Esophagus (tissue), 2 donors: ENCODE results near the gene OSER1. TPM values are rescaled to one million over a fixed set of nuclear protein-coding genes. Genes with fewer than 3 reads are reported as not detected.

ENCODE experiments used
- H3K27ac ChIP-seq, 2 donors: one replicate each; pipeline ENCODE4 v1.5.1; 2013; ENCODE audit warnings: low read depth in 2 of 2, mild to moderate bottlenecking in 2 of 2, inconsistent platforms in 1 of 2, low read length in 1 of 2, moderate library complexity in 1 of 2
- H3K27me3 ChIP-seq, 2 donors: one replicate each; pipeline ENCODE4 v1.6.1; 2013; ENCODE audit warnings: low read length in 2 of 2, control low read depth in 1 of 2, mild to moderate bottlenecking in 1 of 2; ENCODE audit not compliant: insufficient read depth in 2 of 2, control insufficient read depth in 1 of 2
- H3K36me3 ChIP-seq, 2 donors: one replicate each; pipeline ENCODE4 v1.6.1; 2013; ENCODE audit warnings: low read length in 1 of 2; ENCODE audit not compliant: control insufficient read depth in 2 of 2, insufficient read depth in 2 of 2
- H3K4me1 ChIP-seq, 2 donors: one replicate each; pipeline ENCODE4 v1.6.1; 2013; ENCODE audit warnings: low read length in 1 of 2; ENCODE audit not compliant: control insufficient read depth in 2 of 2, insufficient read depth in 2 of 2
- H3K4me3 ChIP-seq, 2 donors: one replicate each; pipeline ENCODE4 v1.5.1; 2013; ENCODE audit warnings: low read length in 2 of 2, mild to moderate bottlenecking in 2 of 2, low read depth in 1 of 2, moderate library complexity in 1 of 2
- H3K9me3 ChIP-seq, 2 donors: one replicate each; pipeline ENCODE4 v1.6.1; 2013; ENCODE audit warnings: mild to moderate bottlenecking in 2 of 2, low read depth in 1 of 2, low read length in 1 of 2, moderate library complexity in 1 of 2; ENCODE audit not compliant: control insufficient read depth in 2 of 2, insufficient read depth in 1 of 2
- WGBS, 2 donors: extraction: QIAGEN DNeasy Blood & Tissue Kit; methylation state at CpG; one replicate each; pipeline ENCODE4 v1.1.7; 2013; 5-methylcytosine and 5-hydroxymethylcytosine counted together
- polyA plus RNA-seq, 2 donors: library from polyadenylated mRNA; stranded (reverse); fragments of 200-250 nt; gene quantifications; one replicate each; pipeline ENCODE4 v1.2.3, GENCODE V29; 2013
- donor health status: healthy with polysubstance abuse.
- donor health status: Bipolar disorder and iron deficiency.

OSER1 gene
- polyA plus RNA-seq, result 10 to 100 TPM; 27.6 to 33.7 TPM

DNA sequence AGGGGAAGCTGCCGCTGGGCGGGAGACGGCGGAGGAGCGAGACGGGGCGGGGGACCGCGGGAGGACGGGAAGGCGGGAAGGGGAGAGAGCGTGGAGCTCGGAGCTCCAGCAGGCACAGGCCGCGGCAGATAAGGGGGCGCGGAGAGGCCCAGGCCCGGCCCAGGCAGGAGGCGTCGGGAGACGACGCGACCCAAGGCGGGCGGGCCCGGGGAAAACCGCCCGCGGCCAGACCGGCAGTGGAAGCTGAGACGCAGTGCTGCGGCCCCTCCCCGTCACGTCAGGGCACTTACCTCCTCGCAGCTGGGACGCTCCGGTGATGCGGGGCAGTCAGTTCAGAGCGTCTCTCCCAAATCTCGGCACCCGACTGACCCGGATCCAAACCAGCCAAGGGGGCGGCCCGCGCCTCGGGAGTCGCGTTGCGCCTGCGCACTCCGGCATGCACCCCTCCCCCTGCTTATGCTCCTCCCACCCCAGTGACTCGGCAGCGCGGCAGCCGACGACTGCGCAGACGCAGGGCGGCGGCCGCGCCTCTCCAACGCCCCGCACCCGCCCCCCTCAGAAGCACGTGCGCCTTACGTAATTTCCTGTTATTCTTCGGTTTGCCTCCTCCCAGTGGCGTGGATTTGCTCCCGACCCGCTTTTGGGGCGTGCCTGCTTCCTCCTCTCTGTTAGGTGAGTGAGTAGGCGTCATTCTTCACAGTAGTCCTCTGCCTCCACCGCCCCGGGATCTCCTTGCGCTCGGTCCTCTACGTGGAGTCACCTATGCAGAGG is at the start of gene OSER1:
TSS of gene OSER1 (minus strand) at position 366 of the 771 bp plus-strand sequence. CDS start 3,814 bp downstream, outside the sequence.
- H3K27ac ChIP-seq, result peak within 1 kb of the TSS; percentile 97 to 100
- 0 to 1% methylated on average over 65 to 79 of the region's 79 CpGs for WGBS, 2 donors
- no peaks in the 10 kb centered on the region for H3K4me1 ChIP-seq
- H3K9me3 ChIP-seq, result no peaks in the 10 kb centered on the region
- H3K4me3 ChIP-seq, result peak within 1 kb of the TSS; percentile 70 to 90
- H3K27me3 ChIP-seq, result no peaks in the 10 kb centered on the region
- H3K36me3 ChIP-seq, result peaks cover 0 to 2% of the 10 kb centered on the region in 2 donors

DNA sequence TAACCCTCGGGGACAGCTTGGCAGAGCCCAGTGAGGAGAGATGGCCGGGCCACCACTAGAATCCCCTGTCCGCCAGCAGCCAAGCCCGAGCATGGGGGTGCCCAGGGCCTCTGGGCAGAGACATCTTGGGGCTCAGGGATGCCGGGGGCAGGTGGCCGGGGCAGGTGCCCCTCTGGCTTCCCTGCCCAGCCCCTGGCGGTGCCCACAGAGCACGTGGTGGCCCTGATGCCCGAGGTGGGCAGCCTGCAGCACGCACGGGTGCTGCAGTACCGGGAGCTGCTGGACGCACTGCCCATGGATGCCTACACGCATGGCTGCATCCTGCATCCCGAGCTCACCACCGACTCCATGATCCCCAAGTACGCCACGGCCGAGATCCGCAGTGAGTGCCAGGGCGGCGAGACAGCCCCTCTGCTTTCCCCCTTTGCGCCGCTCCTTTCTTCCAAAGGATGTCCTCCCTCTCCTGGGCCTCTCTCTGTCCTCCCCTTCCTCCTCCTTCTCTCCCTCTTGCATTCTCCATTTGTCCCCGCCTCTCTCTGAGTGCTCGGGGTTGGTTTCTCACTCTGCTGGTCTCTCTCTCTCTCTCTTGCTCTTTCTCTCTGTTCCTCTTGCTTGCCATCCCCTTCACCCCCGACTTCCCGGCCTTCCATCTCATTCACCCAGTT is 47.8 kb upstream of the OSER1 start:
- H3K4me1 ChIP-seq, result no peaks in the 10 kb centered on the region
- H3K27ac ChIP-seq, result no peak overlapping the region
- H3K36me3 ChIP-seq, result no peaks in the 10 kb centered on the region
- WGBS, 2 donors, result 87 to 91% methylated on average over 28 of the region's 28 CpGs
- H3K9me3 ChIP-seq, result no peaks in the 10 kb centered on the region
- no peak overlapping the region for H3K4me3 ChIP-seq
- no peaks in the 10 kb centered on the region for H3K27me3 ChIP-seq

DNA sequence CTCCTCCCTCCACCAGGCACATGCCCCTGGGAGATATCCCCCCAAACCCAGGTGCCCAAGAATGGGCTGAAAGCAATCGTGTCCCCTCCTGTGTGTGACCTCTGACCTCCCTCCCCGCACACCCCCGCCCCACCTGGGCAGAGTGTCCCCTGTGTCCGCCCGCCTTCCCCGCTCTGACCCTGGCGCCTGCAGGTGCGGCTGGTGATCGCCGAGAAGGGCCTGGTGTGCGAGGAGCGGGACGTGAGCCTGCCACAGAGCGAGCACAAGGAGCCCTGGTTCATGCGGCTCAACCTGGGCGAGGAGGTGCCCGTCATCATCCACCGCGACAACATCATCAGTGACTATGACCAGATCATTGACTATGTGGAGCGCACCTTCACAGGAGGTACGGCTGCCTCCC is 46.4 kb upstream of the OSER1 start:
- H3K36me3 ChIP-seq, result no peaks in the 10 kb centered on the region
- H3K27ac ChIP-seq, result no peak overlapping the region
- 87 to 90% methylated on average over 21 of the region's 21 CpGs for WGBS, 2 donors
- no peaks in the 10 kb centered on the region for H3K9me3 ChIP-seq
- H3K4me3 ChIP-seq, result no peak overlapping the region
- H3K4me1 ChIP-seq, result no peaks in the 10 kb centered on the region
- H3K27me3 ChIP-seq, result no peaks in the 10 kb centered on the region

DNA sequence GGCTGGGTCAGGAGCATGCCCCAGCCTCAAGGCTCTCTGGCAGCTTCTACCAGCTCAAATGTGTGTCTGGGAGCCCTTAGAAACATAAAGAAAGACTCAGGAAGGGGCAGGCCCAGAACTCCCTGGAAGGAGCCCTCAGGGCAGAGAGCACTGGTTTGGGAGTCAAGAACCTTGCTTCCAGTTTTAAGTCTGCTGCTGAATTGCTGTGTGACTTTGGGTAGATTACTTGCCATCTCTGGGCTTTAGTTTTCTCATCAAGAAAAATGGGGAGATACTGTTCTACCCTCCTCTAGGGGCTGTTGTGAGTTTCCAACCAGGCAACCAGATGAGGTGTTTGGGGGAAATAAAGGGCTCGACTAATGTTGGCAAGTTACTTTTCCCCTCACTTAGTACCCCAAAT is 45.4 kb upstream of the OSER1 start:
- Histone ChIP-seq H3K27me3 (no peaks in the 10 kb centered on the region), H3K4me3 (no peak overlapping the region), H3K9me3 (no peaks in the 10 kb centered on the region), H3K4me1 (no peaks in the 10 kb centered on the region), H3K36me3 (no peaks in the 10 kb centered on the region), H3K27ac (no peak overlapping the region)
- WGBS, 2 donors, result 88 to 98% methylated on average over 1 of the region's 1 CpG

DNA sequence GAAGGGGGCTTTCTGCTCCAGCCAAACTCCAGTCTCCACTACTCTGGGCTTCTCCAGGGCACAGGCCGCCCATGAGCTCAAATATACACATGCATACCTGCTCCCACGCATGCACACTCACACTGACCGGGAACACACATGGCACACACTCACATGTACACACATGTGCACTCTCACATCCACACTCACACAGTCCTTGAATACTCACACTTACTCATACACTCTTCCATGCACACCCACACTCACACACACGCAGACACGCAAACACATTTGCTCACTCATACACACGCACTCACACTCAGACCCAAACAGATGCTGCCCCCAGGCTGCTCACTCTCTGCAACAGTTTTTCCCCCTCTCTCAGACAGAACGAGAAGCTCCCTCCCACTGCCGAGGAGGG is 43.5 kb upstream of the OSER1 start:
- Histone ChIP-seq H3K9me3 (no peaks in the 10 kb centered on the region), H3K36me3 (no peaks in the 10 kb centered on the region), H3K27me3 (no peaks in the 10 kb centered on the region), H3K4me1 (no peaks in the 10 kb centered on the region), H3K27ac (no peak overlapping the region), H3K4me3 (no peak overlapping the region)
- 80 to 84% methylated on average over 8 of the region's 8 CpGs for WGBS, 2 donors

DNA sequence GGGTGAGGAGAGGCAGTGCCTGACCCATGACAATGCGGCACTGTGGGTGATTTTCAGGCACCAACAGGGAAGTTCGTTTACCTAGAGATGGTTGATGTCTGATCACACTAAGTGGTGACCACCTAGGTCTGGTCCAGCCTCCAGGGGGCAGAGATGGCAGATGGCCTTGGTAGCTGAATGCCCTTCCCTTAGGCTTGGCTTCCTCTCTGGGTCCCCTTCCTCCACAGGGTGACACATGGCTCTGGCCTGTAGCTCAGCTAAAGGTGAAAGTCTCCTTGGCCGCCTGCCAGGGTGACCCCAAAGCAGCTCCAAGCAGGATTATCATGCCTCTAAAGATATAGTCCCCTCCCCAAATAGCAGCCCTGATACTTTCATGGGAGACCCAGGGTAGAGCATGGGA is 43.0 kb upstream of the OSER1 start:
- whole genome bisulfite sequencing, 2 donors, result 75 to 80% methylated on average over 3 of the region's 3 CpGs
- H3K4me3 ChIP-seq, result no peak overlapping the region
- no peaks in the 10 kb centered on the region for H3K27me3 ChIP-seq
- H3K4me1 ChIP-seq, result no peaks in the 10 kb centered on the region
- no peaks in the 10 kb centered on the region for H3K9me3 ChIP-seq
- H3K27ac ChIP-seq, result no peak overlapping the region
- no peaks in the 10 kb centered on the region for H3K36me3 ChIP-seq

DNA sequence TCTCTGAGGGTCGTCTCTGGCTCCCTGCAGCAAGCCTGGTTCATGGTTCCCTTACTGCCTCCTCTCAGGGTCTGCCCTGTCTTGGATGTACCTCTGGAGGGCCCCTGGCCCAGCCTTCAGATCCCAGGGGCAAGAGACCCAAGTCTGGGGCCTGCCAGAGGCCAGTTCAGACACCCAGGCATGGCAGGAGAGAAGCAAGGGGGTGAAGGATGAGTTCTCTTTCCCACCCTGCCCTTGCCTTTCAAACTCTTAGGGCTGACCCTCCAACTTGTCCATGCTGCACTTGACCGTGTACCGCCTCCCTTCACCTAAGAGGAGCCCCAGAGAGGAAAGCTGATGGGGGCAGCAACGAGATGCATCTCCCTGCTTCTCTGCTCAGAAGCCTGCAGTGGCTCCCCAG is 40.7 kb upstream of the OSER1 start:
- Histone ChIP-seq H3K4me3 (no peak overlapping the region), H3K9me3 (no peaks in the 10 kb centered on the region), H3K27me3 (no peaks in the 10 kb centered on the region), H3K27ac (no peak overlapping the region), H3K36me3 (no peaks in the 10 kb centered on the region), H3K4me1 (peaks cover 2 to 3% of the 10 kb centered on the region in 2 donors)
- WGBS, 2 donors, result 65 to 66% methylated on average over 4 of the region's 4 CpGs

DNA sequence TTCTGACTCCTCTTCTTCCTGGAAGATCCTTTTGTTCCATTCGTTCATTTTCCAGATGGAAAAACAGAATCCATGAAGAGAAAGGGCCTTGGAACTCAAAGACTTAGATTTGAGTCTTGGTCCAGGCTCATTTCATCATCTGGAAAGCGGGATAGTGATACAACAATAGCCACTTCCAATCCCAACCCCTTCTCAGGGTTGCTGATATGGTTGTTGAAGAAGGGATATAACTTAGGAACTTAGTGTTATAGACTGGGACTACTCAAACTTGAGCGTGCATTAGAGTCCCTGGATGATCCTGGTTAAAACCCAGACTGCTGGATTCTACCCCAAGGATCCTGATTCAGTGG is 37.8 kb upstream of the OSER1 start:
- Histone ChIP-seq H3K27me3 (no peaks in the 10 kb centered on the region), H3K9me3 (no peaks in the 10 kb centered on the region), H3K27ac (no peak overlapping the region), H3K36me3 (no peaks in the 10 kb centered on the region), H3K4me3 (no peak overlapping the region), H3K4me1 (peaks cover 2 to 3% of the 10 kb centered on the region in 2 donors)
- 39 to 51% methylated on average over 3 of the region's 3 CpGs for WGBS, 2 donors

DNA sequence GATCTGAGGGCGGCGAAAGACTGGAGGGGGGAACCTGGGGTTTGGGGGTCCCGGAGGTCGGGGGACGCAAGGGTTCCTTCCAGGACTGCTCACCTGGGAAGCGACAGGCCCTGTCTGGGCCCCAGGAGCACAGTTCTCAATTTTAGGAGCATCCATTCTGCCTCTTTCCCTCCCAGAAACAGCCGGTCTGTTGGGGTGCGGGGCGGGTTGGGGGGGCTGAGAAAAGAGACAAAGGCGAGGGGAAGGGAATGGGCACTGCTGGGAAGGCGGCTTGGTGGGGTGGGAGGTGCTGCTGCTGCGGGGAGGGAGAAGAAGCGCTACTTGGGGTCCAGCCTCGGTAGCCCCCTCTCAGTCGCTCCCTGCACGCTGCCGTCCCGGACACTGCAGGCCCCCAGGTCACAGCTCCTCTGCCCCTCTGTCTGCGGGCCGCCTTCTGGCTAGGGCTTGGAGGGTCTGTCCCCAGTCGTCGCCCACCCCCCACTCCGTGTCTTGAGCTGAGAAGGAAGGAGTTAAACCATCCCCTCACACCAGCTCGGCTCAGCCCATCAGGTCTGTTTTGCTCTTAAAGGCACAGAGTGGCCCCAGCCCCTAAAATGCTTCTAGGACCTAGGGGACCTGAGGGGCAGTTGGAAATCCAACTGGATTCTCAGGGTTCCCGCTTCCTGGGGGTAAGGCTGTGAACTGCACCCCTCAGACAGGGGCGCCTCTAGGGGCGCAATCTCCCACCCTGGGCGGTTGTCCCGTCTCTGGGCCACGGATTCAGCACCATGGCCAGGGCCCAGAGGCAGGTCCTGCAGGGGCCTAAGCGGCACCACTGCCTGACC is 37.2 kb upstream of the OSER1 start:
- peaks cover 2 to 3% of the 10 kb centered on the region in 2 donors for H3K4me1 ChIP-seq
- H3K36me3 ChIP-seq, result no peaks in the 10 kb centered on the region
- no peak overlapping the region for H3K27ac ChIP-seq
- no peak overlapping the region for H3K4me3 ChIP-seq
- no peaks in the 10 kb centered on the region for H3K27me3 ChIP-seq
- no peaks in the 10 kb centered on the region for H3K9me3 ChIP-seq
- WGBS, 2 donors, result 9 to 11% methylated on average over 31 of the region's 31 CpGs
